HFFc6 (cell line): Measurements from ENCODE around the gene CCDC38. TPM values are rescaled to one million over a fixed set of nuclear protein-coding genes. Genes with fewer than 3 reads are reported as not detected.

Experiments
- DNase-seq: peaks from one replicate; pipeline ENCODE4 v3.0.0-alpha.2; 2018
- H3K27ac Mint-ChIP-seq: 2 replicates; pipeline ENCODE4 v1.8.0; 2020; ENCODE audit warnings: mild to moderate bottlenecking, mixed read lengths
- H3K27me3 Mint-ChIP-seq: 2 replicates; pipeline ENCODE4 v1.8.0; 2021; ENCODE audit warnings: mild to moderate bottlenecking, moderate library complexity, mixed read lengths; ENCODE audit not compliant: insufficient read depth
- H3K36me3 Mint-ChIP-seq: 2 replicates; pipeline ENCODE4 v1.8.0; 2021; ENCODE audit warnings: low read depth, mixed read lengths
- H3K4me1 Mint-ChIP-seq: 2 replicates; pipeline ENCODE4 v1.8.0; 2020; ENCODE audit warnings: low read depth, mixed read lengths
- H3K4me3 Mint-ChIP-seq: 2 replicates; pipeline ENCODE4 v1.8.0; 2020; ENCODE audit warnings: mild to moderate bottlenecking, moderate library complexity, mixed read lengths
- H3K9me3 Mint-ChIP-seq: 2 replicates; pipeline ENCODE4 v1.8.0; 2020; ENCODE audit warnings: mild to moderate bottlenecking, mixed read lengths
- CTCF ChIP-seq: fragments of 200-600 bp; sonication (generic); IDR thresholded peaks from 2 replicates; pipeline ENCODE4 v1.5.0; 2021; ENCODE audit warnings: antibody characterized with exemption, mild to moderate bottlenecking
- total RNA-seq, 6 experiments: library from RNA; stranded (reverse); fragmentation: NEBNext Ultra II Directional; extraction: Animal tissue kit (Norgen Biotek cat#: 25700); gene quantifications; 2 replicates in 1 of 6; 3 replicates in 5 of 6; pipeline ENCODE4 v1.2.3, GENCODE V29; 2021

The CCDC38 gene
- total RNA-seq, 6 experiments from 2014 or later = not detected

DNA sequence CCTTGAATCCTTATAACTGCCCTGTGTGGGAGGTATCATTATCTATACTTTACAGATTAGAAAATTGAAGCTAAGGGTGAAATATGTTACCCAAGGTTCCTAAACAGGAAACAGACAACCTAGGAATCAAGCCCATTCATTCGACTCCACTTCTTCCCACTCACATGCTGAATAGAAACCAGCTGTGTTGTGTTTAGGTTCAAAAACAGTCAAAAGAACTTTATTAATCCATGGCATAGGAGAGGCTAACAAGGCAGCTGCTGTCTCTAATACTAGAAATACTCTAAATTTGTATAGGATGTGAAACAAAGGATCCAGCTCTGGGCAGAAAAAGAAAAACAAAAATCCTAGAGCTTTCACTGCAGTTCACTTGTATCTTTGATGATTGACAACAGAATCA, 10.6 kb upstream of the CCDC38 start:
- no peaks in the 10 kb centered on the region for H3K36me3 Mint-ChIP-seq
- H3K9me3 Mint-ChIP-seq = no peaks in the 10 kb centered on the region

GRCh38 chr12:95951515-95951914, 9.1 kb upstream of the CCDC38 start:
- no peak overlapping the region for H3K4me3 Mint-ChIP-seq
- no peaks in the 10 kb centered on the region for H3K36me3 Mint-ChIP-seq
- H3K9me3 Mint-ChIP-seq = no peaks in the 10 kb centered on the region
- TF ChIP-seq CTCF = no peak
- DNase-seq = no peak
- H3K27ac Mint-ChIP-seq = no peak overlapping the region
- H3K4me1 Mint-ChIP-seq = no peaks in the 10 kb centered on the region
- H3K27me3 Mint-ChIP-seq = peaks cover 3% of the 10 kb centered on the region

More for the DNA sequence above, 10.6 kb upstream of the CCDC38 start:
- Mint-ChIP-seq H3K4me1 (no peaks in the 10 kb centered on the region), H3K4me3 (no peak overlapping the region), H3K27ac (no peak overlapping the region), H3K27me3 (peaks cover 3% of the 10 kb centered on the region)
- no peak for DNase-seq
- no peak for TF ChIP-seq CTCF

DNA sequence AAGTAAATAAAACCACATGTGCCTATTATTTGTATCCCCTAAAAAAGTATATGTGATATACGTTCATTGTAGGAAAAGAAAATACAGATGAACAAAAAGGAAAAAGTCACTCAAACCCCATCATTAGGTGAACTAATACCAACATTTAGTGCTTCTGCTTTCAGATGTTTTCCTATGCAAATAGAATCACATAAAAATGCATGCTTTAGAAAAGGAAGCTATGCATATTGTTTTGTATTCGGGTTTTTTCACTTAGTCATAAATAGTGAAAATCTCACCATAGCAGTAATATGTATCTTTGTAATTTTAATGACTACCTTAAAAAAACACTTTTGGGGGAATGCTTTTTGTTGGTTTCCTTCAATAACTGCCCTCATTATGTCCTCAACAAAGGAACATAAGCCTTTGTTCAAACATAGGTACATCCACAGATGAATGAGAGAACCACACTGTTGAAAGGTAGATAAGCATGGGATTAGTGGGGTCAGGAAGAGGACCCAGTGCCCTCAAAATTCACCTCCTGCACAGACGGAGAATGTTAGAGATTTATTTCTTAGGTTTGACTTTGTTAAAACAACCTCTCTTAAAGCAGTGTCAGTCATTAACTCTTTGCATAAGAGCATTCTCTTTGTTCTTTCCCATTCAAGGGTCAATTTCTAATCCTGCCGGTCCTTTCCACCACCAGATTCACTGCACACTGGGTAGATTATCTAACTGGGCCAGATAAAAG, 7.2 kb upstream of the CCDC38 start:
- H3K9me3 Mint-ChIP-seq = no peaks in the 10 kb centered on the region
- no peak overlapping the region for H3K27ac Mint-ChIP-seq
- H3K4me1 Mint-ChIP-seq = no peaks in the 10 kb centered on the region
- no peaks in the 10 kb centered on the region for H3K36me3 Mint-ChIP-seq
- no peak overlapping the region for H3K4me3 Mint-ChIP-seq
- DNase-seq = no peak
- no peak for TF ChIP-seq CTCF
- H3K27me3 Mint-ChIP-seq = peaks cover 6% of the 10 kb centered on the region

DNA sequence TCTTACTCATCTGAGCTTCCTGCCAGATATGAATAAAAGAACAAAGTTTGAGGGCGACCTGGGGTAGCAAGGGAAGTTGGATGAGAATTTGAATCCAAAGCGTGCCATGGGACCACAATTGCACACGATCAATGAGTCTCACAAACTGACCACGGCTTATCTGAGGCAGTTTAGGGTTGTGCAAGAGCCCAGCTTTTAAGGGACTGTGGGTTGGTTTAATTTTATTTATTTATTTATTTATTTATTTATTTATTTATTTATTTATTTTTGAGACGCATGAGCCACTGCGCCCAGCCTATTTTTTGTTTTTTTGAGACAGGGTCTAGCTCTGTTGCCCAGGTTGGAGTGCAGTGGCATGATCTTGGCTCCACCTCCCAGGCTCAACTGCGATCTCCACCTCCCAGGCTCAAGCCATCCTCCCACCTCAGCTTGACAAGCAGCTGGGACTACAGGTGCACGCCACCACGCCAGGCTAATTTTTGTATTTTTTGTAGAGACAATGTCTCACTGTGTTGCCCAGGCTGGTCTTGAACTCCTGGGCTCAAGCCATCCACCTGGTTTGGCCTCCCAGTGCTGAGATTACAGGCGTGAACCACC, 1.8 kb upstream of the CCDC38 start:
- no peaks in the 10 kb centered on the region for H3K9me3 Mint-ChIP-seq
- H3K27me3 Mint-ChIP-seq = peaks cover 6% of the 10 kb centered on the region
- TF ChIP-seq CTCF = no peak
- no peak overlapping the region for H3K4me3 Mint-ChIP-seq
- no peak overlapping the region for H3K27ac Mint-ChIP-seq
- DNase-seq = no peak
- H3K36me3 Mint-ChIP-seq = no peaks in the 10 kb centered on the region
- peaks cover 5% of the 10 kb centered on the region; the same call in 1 of the 2 replicates for H3K4me1 Mint-ChIP-seq

DNA sequence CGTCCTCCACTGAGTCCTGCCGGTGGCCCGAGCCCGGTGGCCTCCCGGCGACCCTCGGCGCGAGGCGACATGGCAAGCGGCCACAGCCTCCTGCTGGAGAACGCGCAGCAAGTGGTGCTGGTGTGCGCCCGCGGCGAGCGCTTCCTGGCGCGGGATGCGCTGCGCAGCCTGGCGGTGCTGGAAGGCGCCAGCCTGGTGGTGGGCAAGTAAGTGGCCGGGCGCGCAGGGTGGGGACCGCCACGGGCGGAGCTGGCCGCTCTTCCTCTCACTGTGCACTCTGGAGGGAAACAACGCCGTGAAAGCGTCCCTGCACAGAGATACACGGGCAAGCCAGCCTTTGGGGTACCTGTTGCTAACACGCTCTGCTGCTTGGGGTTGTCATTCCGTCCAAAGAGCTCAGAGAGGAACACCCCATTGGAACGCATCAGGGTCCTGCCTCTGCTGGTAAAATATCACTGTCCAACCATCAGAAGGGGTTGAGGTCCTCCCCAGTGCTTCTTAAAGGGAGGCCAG, 972 bp upstream of the CCDC38 start, which contains the start of gene AMDHD1:
Gene AMDHD1, plus strand, starts transcription at position 2 of the 513 bp plus-strand sequence. Its CDS starts 68 bp downstream, at position 70.
- peaks cover 6% of the 10 kb centered on the region for H3K27me3 Mint-ChIP-seq
- H3K4me1 Mint-ChIP-seq = peaks cover 5% of the 10 kb centered on the region; the same call in 1 of the 2 replicates
- DNase-seq = peak; percentile 39
- H3K9me3 Mint-ChIP-seq = no peaks in the 10 kb centered on the region
- no peaks in the 10 kb centered on the region for H3K36me3 Mint-ChIP-seq
- peak; percentile 47 for TF ChIP-seq CTCF
- H3K4me3 Mint-ChIP-seq = peak within 1 kb of the TSS; percentile 89
- no peak within 1 kb of the TSS for H3K27ac Mint-ChIP-seq
